WERI-Rb-1 (cell line): Measurements from ENCODE around the gene FBLN2.
A peak's percentile ranks its signal among the peaks of the same experiment; 100 is the strongest.

ENCODE experiments used
- DNase-seq: peaks from one replicate; pipeline ENCODE4 v3.0.0-alpha.2; 2020
- H3K27ac ChIP-seq: fragments of 250-450 bp; sonication (Bioruptor Pico); 2 replicates; pipeline ENCODE4 v1.5.1; 2020; ENCODE audit warnings: mild to moderate bottlenecking, moderate library complexity
- H3K27me3 ChIP-seq: fragments of 250-450 bp; sonication (Bioruptor Pico); 2 replicates; pipeline ENCODE4 v1.5.1; 2021; ENCODE audit warnings: mild to moderate bottlenecking, low read depth, moderate library complexity; ENCODE audit not compliant: insufficient read depth, severe bottlenecking
- H3K36me3 ChIP-seq: fragments of 250-450 bp; sonication (Bioruptor Pico); 2 replicates; pipeline ENCODE4 v1.5.1; 2020; ENCODE audit warnings: mild to moderate bottlenecking, moderate library complexity
- H3K4me3 ChIP-seq: 2 replicates; pipeline ENCODE4 v1.5.1; 2011; ENCODE audit warnings: low read depth, mild to moderate bottlenecking, control low read depth, low read length
- H3K9me3 ChIP-seq: fragments of 250-450 bp; sonication (Bioruptor Pico); 2 replicates; pipeline ENCODE4 v1.5.1; 2021; ENCODE audit warnings: mild to moderate bottlenecking, moderate library complexity; ENCODE audit not compliant: severe bottlenecking
- TF ChIP-seq, protein P1 (sequence below): IDR thresholded peaks from 2 replicates; pipeline ENCODE4 v1.5.1; 2011; ENCODE audit warnings: low read depth, mild to moderate bottlenecking, control low read depth, inconsistent platforms, low read length

The FBLN2 gene

DNA sequence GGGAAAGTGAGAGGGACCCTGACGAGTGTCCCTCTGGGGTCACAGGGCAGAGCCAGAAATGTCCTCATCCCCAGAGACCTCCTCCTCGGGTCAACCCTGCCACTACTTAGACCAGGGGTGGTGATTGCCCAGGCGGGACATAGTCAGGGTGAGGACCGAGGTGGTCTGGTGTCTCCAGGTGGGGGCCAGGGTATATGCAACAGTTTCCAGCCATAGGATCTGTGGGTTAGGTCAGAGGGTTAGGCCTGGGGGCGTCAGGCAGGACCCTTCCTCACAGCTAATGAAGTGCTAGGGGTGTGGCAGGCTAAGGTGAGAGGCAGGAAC, 22.3 kb upstream of the FBLN2 start:
- Histone ChIP-seq H3K36me3 (no peaks in the 10 kb centered on the region), H3K9me3 (no peaks in the 10 kb centered on the region), H3K27ac (peak overlapping the region; percentile 64), H3K27me3 (no peaks in the 10 kb centered on the region), H3K4me3 (no peak overlapping the region)
- no peak for DNase-seq
- TF ChIP-seq, protein P1, sequence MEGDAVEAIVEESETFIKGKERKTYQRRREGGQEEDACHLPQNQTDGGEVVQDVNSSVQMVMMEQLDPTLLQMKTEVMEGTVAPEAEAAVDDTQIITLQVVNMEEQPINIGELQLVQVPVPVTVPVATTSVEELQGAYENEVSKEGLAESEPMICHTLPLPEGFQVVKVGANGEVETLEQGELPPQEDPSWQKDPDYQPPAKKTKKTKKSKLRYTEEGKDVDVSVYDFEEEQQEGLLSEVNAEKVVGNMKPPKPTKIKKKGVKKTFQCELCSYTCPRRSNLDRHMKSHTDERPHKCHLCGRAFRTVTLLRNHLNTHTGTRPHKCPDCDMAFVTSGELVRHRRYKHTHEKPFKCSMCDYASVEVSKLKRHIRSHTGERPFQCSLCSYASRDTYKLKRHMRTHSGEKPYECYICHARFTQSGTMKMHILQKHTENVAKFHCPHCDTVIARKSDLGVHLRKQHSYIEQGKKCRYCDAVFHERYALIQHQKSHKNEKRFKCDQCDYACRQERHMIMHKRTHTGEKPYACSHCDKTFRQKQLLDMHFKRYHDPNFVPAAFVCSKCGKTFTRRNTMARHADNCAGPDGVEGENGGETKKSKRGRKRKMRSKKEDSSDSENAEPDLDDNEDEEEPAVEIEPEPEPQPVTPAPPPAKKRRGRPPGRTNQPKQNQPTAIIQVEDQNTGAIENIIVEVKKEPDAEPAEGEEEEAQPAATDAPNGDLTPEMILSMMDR, result no peak

DNA sequence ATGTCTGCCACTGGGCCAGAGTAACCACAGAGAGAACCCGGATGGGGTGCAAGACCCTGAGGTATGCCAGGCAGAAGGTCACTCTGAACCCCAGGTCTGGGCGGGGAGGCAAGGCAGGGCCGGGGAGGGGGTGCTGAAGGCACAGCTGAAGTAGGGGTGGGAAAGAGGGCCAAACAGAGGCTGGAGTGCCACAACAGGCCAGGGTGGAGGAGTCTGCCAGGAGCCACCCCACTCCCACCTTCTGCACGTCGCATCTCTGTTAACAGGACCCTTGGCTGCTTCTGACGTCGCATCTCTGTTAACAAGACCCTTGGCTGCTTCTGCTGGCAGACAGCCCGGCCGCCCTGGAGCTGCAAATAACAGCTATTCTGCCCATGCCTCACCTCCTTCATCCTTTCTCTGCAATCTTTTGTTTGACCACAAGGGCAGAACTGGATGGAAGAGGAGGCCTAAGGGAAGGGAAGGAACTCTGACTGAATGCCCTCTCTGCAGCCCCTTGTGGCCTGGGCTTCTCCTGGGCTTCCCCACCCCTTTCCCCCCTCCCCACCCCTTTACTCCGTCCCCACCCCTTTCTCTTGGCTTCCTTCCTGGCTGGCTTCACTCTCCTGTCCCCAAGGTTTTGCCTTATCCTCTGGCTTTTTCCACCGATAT, 20.6 kb upstream of the FBLN2 start:
- no peaks in the 10 kb centered on the region for H3K9me3 ChIP-seq
- no peak overlapping the region for H3K4me3 ChIP-seq
- peak; percentile 51 for DNase-seq
- no peak overlapping the region for H3K27ac ChIP-seq
- TF ChIP-seq, protein P1, result peak; percentile 56
- no peaks in the 10 kb centered on the region for H3K27me3 ChIP-seq
- no peaks in the 10 kb centered on the region for H3K36me3 ChIP-seq

DNA sequence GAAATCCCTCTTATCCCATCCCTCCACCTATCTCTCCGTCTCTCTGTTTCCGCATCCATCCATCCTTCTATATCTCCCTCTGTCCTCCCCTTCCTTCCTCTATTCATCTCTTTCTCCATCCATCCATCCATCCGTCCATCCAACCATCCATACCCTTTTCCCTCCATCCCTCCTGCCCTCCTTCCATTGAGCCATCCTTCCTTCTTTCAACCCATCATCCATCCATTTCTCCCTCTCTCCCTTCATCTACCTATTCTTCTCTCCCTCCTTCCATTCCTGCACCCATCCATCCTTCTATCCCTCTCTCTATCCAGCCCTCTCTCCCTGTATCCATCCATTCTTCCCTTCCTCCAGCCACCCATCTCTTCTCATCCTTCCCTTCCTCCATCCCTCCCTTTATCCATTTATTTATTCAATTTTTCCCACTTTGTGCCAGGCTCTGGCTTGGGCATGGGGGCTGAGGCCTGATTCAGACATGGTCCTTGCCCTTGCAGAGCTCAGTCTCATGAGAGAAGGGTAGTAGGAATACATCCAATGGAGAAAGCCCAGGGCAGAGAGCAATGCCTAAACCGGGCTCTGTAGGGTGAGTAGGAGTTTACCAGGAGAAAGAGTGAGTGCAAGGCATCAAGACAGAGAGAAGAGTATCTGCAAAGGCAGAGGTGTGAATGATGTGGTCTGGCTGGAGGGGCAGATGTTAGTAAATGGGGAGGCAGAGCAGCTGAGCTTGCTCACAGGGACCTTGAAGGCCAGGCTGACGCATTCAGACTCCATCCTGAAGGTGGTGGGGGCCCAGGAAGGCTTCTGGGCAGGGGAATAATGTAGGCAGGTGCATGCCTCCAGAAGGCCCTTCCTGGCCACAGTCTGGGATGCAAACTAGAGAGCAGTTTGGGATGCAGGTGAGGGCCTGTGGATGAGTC, 19.5 kb upstream of the FBLN2 start:
- Histone ChIP-seq H3K36me3 (no peaks in the 10 kb centered on the region), H3K9me3 (no peaks in the 10 kb centered on the region), H3K4me3 (no peak overlapping the region), H3K27me3 (no peaks in the 10 kb centered on the region), H3K27ac (no peak overlapping the region)
- TF ChIP-seq, protein P1, result no peak
- DNase-seq, result no peak

DNA sequence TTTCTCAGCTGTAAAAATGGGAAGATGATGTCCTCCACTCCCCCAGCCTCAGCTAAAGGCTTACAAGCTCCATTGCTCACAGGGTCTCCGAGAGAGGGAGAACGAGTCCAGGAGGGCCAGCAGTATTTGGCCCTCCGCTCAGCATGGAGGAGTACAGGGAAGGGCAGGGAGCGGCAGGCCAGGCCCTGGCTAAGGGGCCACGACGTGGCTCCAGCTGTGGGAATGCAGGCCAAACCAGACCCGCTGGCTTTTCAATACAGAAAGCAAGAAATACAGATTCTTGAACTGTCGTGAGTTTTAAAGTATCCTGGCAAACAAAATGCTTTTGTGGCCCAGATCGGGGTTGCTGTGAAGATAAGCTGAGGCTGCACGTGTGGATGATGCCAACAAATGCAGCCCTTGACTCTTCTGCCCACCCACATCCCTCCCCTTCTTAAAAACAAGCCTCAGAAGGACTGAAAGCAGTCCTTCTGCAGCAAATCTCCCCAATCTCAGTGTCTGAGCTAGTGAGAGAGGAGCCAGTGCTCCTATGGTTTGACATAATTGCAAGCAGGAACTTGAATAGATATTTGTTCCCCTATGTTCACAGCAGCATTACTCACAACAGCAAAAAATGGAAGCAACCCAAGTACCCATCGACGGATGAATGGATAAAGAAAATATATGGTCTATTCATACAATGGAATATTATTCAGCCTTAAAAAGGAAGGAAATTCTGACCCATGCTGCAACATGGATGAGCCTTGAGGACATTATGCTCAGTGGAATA, 18.5 kb upstream of the FBLN2 start:
- Histone ChIP-seq H3K27ac (no peak overlapping the region), H3K36me3 (no peaks in the 10 kb centered on the region), H3K27me3 (no peaks in the 10 kb centered on the region), H3K9me3 (no peaks in the 10 kb centered on the region), H3K4me3 (no peak overlapping the region)
- DNase-seq, result no peak
- TF ChIP-seq, protein P1, result no peak

DNA sequence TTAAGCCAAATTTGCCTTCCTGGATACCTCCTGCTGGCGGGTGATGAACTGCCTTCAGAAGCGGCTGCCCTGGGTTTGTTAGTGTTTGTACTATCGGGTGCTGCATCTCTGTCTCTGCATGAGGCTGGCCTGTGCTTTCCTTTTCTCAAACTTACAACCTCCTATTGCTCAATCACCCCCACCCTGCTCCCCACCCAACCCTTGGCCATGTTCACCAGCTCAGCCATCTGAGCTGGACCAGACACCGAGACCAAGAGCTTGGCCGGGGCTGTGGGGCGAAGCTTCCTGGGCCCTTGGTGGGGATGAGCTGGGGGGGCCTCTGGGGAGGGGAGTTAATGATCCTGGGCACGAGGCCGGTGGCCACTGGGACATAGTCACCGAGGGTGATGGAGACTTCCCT, 16.8 kb upstream of the FBLN2 start:
- TF ChIP-seq, protein P1, result no peak
- no peaks in the 10 kb centered on the region for H3K36me3 ChIP-seq
- no peak overlapping the region for H3K4me3 ChIP-seq
- no peaks in the 10 kb centered on the region for H3K9me3 ChIP-seq
- no peak for DNase-seq
- no peak overlapping the region for H3K27ac ChIP-seq
- H3K27me3 ChIP-seq, result no peaks in the 10 kb centered on the region
